A549 (cell line): ENCODE measurements around the gene AP3B1. TPM values are rescaled to one million over a fixed set of nuclear protein-coding genes. Genes with fewer than 3 reads are reported as not detected.

Experiments used
- ATAC-seq, 2 experiments: fragments of 200-7000 bp in 1 of 2; fragments of >200 bp in 1 of 2; cut with Nextera tagmentation in 1 of 2; cut with Tn5 transposase in 1 of 2; 3 replicates each; pipeline versions ENCODE4 v1.8.0 to v1.9.1; 2018 to 2020; ENCODE audit warnings: mild to moderate bottlenecking in 1 of 2, moderate library complexity in 1 of 2
- CTCF ChIA-PET: fragments of 300-600 bp; sonication (Branson Sonifier 250); formaldehyde crosslinking; extraction: SDS; loops from one replicate; lab custom pipeline; 2021; ENCODE audit warnings: antibody characterized with exemption, inconsistent platforms; lab: Yijun Ruan, JAX
- POLR2A ChIA-PET: fragments of 350-600 bp; formaldehyde crosslinking; extraction: SDS; loops from one replicate; lab custom pipeline; 2021; ENCODE audit warnings: antibody characterized with exemption, inconsistent platforms; lab: Yijun Ruan, JAX
- DNase-seq, 2 experiments: peaks; one replicate each; pipeline versions ENCODE4 v3.0.0 to v3.0.0-alpha.2; 2011 to 2016; ENCODE audit warnings: low read depth in 1 of 2, low spot score in 1 of 2
- FAIRE-seq: peaks from 2 replicates; lab custom pipeline; 2011; peaks lifted over from hg19 to GRCh38; lab: Jason Lieb, UNC
- H3K27ac ChIP-seq, 2 experiments: fragments of >200 bp; sonication (Bioruptor Twin); formaldehyde crosslinking; 3 replicates each; pipeline ENCODE4 v1.5.1; 2016 to 2017
- H3K4me1 ChIP-seq: fragments of >200 bp; sonication (Bioruptor Twin); formaldehyde crosslinking; 3 replicates; pipeline ENCODE4 v1.6.1; 2016
- H3K4me2 ChIP-seq: fragments of >200 bp; sonication (Bioruptor Twin); formaldehyde crosslinking; 3 replicates; pipeline ENCODE4 v1.6.1; 2016
- H3K4me3 ChIP-seq: fragments of >200 bp; sonication (Bioruptor Twin); formaldehyde crosslinking; 3 replicates; pipeline ENCODE4 v1.5.1; 2016
- H3K9me3 ChIP-seq: fragments of >200 bp; sonication (Bioruptor Twin); formaldehyde crosslinking; 3 replicates; pipeline ENCODE4 v1.6.1; 2016
- ATOH8 ChIP-seq: fragments of 250-450 bp; sonication (Bioruptor Pico); IDR thresholded peaks from 2 replicates; pipeline ENCODE4 v1.5.0; 2020; ENCODE audit warnings: low read depth, mild to moderate bottlenecking, moderate library complexity
- BCL3 ChIP-seq: fragments of >200 bp; sonication (Bioruptor Twin); formaldehyde crosslinking; IDR thresholded peaks from 3 replicates; pipeline ENCODE4 v1.6.1; 2016
- CBX2 ChIP-seq: fragments of 200-600 bp; sonication (generic); IDR thresholded peaks from 2 replicates; pipeline ENCODE4 v1.6.1; 2016; ENCODE audit warnings: low read depth, mild to moderate bottlenecking, borderline replicate concordance
- CEBPB ChIP-seq, 2 experiments: fragments of >200 bp in 1 of 2; sonication (Bioruptor Twin) in 1 of 2; formaldehyde crosslinking in 1 of 2; IDR thresholded peaks; 2 replicates each; pipeline ENCODE4 v1.6.1; 2012 to 2016
- E2F6 ChIP-seq: IDR thresholded peaks from 2 replicates; pipeline ENCODE4 v1.6.1; 2012; ENCODE audit warnings: low read depth, borderline replicate concordance
- EHF ChIP-seq: fragments of 250-450 bp; sonication (Bioruptor Pico); IDR thresholded peaks from 2 replicates; pipeline ENCODE4 v1.5.0; 2020; ENCODE audit warnings: mild to moderate bottlenecking
- EHMT2 ChIP-seq: fragments of 200-600 bp; sonication (generic); IDR thresholded peaks from 2 replicates; pipeline ENCODE4 v1.6.1; 2016; ENCODE audit warnings: antibody characterized with exemption, low read depth, mild to moderate bottlenecking, moderate library complexity
- EP300 ChIP-seq, 2 experiments: fragments of >200 bp; sonication (Bioruptor Twin); formaldehyde crosslinking; IDR thresholded peaks; 2 replicates in 1 of 2; 3 replicates in 1 of 2; pipeline ENCODE4 v1.6.1; 2016 to 2017
- FOSB ChIP-seq: fragments of 250-450 bp; sonication (Bioruptor Pico); IDR thresholded peaks from 2 replicates; pipeline ENCODE4 v1.5.0; 2020; ENCODE audit warnings: mild to moderate bottlenecking, moderate library complexity
- FOSL2 ChIP-seq, 2 experiments: fragments of 450-650 bp in 1 of 2; fragments of >200 bp in 1 of 2; sonication (Bioruptor Twin) in 1 of 2; formaldehyde crosslinking; IDR thresholded peaks; 2 replicates each; pipeline versions ENCODE4 v1.5.0 to v1.6.1; 2016 to 2020; ENCODE audit warnings: mild to moderate bottlenecking in 1 of 2, moderate library complexity in 1 of 2
- FOXS1 ChIP-seq: fragments of 250-450 bp; sonication (Bioruptor Pico); IDR thresholded peaks from 2 replicates; pipeline ENCODE4 v1.5.0; 2020; ENCODE audit warnings: mild to moderate bottlenecking, moderate library complexity
- HDAC2 ChIP-seq: fragments of 200-600 bp; sonication (generic); IDR thresholded peaks from 2 replicates; pipeline ENCODE4 v1.6.1; 2016
- HEYL ChIP-seq: fragments of 250-450 bp; sonication (Bioruptor Pico); IDR thresholded peaks from 2 replicates; pipeline ENCODE4 v1.8.0; 2021; ENCODE audit warnings: mild to moderate bottlenecking, moderate library complexity
- HOXA7 ChIP-seq: fragments of 250-450 bp; sonication (Bioruptor Pico); IDR thresholded peaks from 2 replicates; pipeline ENCODE4 v1.5.0; 2020; ENCODE audit warnings: mild to moderate bottlenecking, moderate library complexity
- HOXB5 ChIP-seq: fragments of 250-450 bp; sonication (Bioruptor Pico); IDR thresholded peaks from 2 replicates; pipeline ENCODE4 v1.5.0; 2020; ENCODE audit warnings: mild to moderate bottlenecking, moderate library complexity
- JUN ChIP-seq, 2 experiments: fragments of >200 bp; sonication (Bioruptor Twin); formaldehyde crosslinking; IDR thresholded peaks; 2 replicates in 1 of 2; 3 replicates in 1 of 2; pipeline ENCODE4 v1.6.1; 2016 to 2017
- MAFK ChIP-seq: fragments of 450-650 bp; IDR thresholded peaks from 2 replicates; pipeline ENCODE4 v1.6.1; 2014; ENCODE audit not compliant: partially characterized antibody
- MYC ChIP-seq: IDR thresholded peaks from 2 replicates; pipeline ENCODE4 v1.6.1; 2012; ENCODE audit warnings: mild to moderate bottlenecking, inconsistent platforms, low read length, improper control_type of control experiment, borderline replicate concordance
- NFE2L2 ChIP-seq: fragments of 150-350 bp; conservative IDR thresholded peaks from 2 replicates; pipeline ENCODE4 v1.6.1; 2014; ENCODE audit warnings: low read length
- NPAS2 ChIP-seq: fragments of 250-450 bp; sonication (Bioruptor Pico); IDR thresholded peaks from 2 replicates; pipeline ENCODE4 v1.8.0; 2022; ENCODE audit warnings: mild to moderate bottlenecking, moderate library complexity, borderline replicate concordance
- NR3C1 ChIP-seq: fragments of >200 bp; sonication (Bioruptor Twin); formaldehyde crosslinking; IDR thresholded peaks from 3 replicates; pipeline ENCODE4 v1.6.1; 2017
- PHF8 ChIP-seq: fragments of 200-600 bp; sonication (generic); IDR thresholded peaks from 2 replicates; pipeline ENCODE4 v1.6.1; 2016; ENCODE audit warnings: low read depth, mild to moderate bottlenecking, antibody characterized with exemption, moderate library complexity, borderline replicate concordance
- RAD21 ChIP-seq, 2 experiments: fragments of >200 bp in 1 of 2; sonication (Bioruptor Twin) in 1 of 2; formaldehyde crosslinking in 1 of 2; IDR thresholded peaks in 1 of 2; conservative IDR thresholded peaks in 1 of 2; 2 replicates in 1 of 2; 3 replicates in 1 of 2; pipeline ENCODE4 v1.6.1; 2012 to 2018; ENCODE audit warnings: inconsistent platforms in 1 of 2
- RFX5 ChIP-seq: fragments of 450-650 bp; IDR thresholded peaks from 2 replicates; pipeline ENCODE4 v1.7.1; 2014; ENCODE audit warnings: antibody characterized with exemption, mild to moderate bottlenecking, moderate library complexity
- SMC3 ChIP-seq: fragments of >200 bp; sonication (Bioruptor Twin); formaldehyde crosslinking; IDR thresholded peaks from 3 replicates; pipeline ENCODE4 v1.6.1; 2018; ENCODE audit warnings: inconsistent platforms
- TFCP2L1 ChIP-seq: fragments of 250-450 bp; sonication (Bioruptor Pico); IDR thresholded peaks from 2 replicates; pipeline ENCODE4 v1.5.0; 2021; ENCODE audit warnings: mild to moderate bottlenecking
- ZC3H11A ChIP-seq: fragments of 450-650 bp; IDR thresholded peaks from 2 replicates; pipeline ENCODE4 v1.6.1; 2014; ENCODE audit warnings: antibody characterized with exemption, mild to moderate bottlenecking
- ZFP36 ChIP-seq: fragments of 450-650 bp; IDR thresholded peaks from 2 replicates; pipeline ENCODE4 v1.6.1; 2014; ENCODE audit warnings: borderline replicate concordance; ENCODE audit not compliant: partially characterized antibody
- WGBS: methylation state at CpG from one replicate; pipeline ENCODE4 v1.1.6; 2017; ENCODE audit errors: missing lambda C conversion rate; 5-methylcytosine and 5-hydroxymethylcytosine counted together
- polyA plus RNA-seq, 4 experiments: library from polyadenylated mRNA; depleted of rRNA in 3 of 4; stranded (reverse); fragments of >200 nt; fragmentation: RNase III in 1 of 4; extraction: RNeasy Plus Mini Kit Qiagen cat#74134 plus additional on column Dnase treatment in 1 of 4; gene quantifications; 2 replicates in 3 of 4; 3 replicates in 1 of 4; pipeline ENCODE4 v1.2.3, GENCODE V29; 2011 to 2017

AP3B1 gene
- polyA plus RNA-seq, 2 of the 4 experiments (the other 2 are of a cell fraction): 52.4 to 70.5 TPM

- CTCF ChIA-PET: interaction anchor here (6.8 kb wide), 1 partner anchor 118 kb away, joined by 24 read pairs; no protein-coding TSS in a partner anchor
Measured at GRCh38 chr5:77986261-77986660, 308.2 kb downstream of the AP3B1 start.

GRCh38 chr5:77985247-77985646 is 309.3 kb downstream of the AP3B1 start:
- Histone ChIP-seq H3K27ac (no peak overlapping the region), H3K4me2 (no peak overlapping the region), H3K9me3 (no peaks in the 10 kb centered on the region)
- no peak for DNase-seq
- no peak for TF ChIP-seq PHF8
- no peak for TF ChIP-seq MYC
- no peak for TF ChIP-seq CBX2
- TF ChIP-seq EHMT2: no peak
- no peak for TF ChIP-seq ZC3H11A
- no peak for TF ChIP-seq ZFP36
- no peak for TF ChIP-seq FOXS1 (CRISPR knock-in tag)
- TF ChIP-seq HDAC2: no peak
- no peak for TF ChIP-seq JUN (IDR thresholded peaks at IDR 0.05)
- TF ChIP-seq MAFK: no peak
- TF ChIP-seq NPAS2 (CRISPR knock-in tag): no peak
- no peak for TF ChIP-seq ATOH8 (CRISPR knock-in tag)
- TF ChIP-seq, all 56 proteins: peak for 0
- WGBS: 57% methylated on average over 1 of the region's 3 CpGs
- CTCF ChIA-PET: interaction anchor here (1.0 to 6.8 kb wide), 3 partner anchors 23 to 425 kb away, joined by 4 to 24 read pairs (median 5); no protein-coding TSS in a partner anchor
- POLR2A ChIA-PET: no interaction called here
- ATAC-seq (no peak), FAIRE-seq (no peak)
- Histone ChIP-seq H3K4me1 (0 out of 3 replicates have a peak, but pooled peaks cover 4% of the 10 kb centered on the region), H3K4me3 (no peak overlapping the region)

More at GRCh38 chr5:77986261-77986660, 308.2 kb downstream of the AP3B1 start:
- Histone ChIP-seq H3K4me1 (0 out of 3 replicates have a peak, but pooled peaks cover 5% of the 10 kb centered on the region), H3K4me2 (no peak overlapping the region), H3K4me3 (no peak overlapping the region), H3K27ac (no peak overlapping the region), H3K9me3 (no peaks in the 10 kb centered on the region)
- POLR2A ChIA-PET: interaction anchor here (0.6 kb wide), 1 partner anchor 90 kb away, joined by 3 read pairs; no protein-coding TSS in a partner anchor
- FAIRE-seq (no peak), ATAC-seq (peak in 1 of 2 experiments; percentile 24; a peak in 1 of 6 replicates), DNase-seq (no peak)
- 87% methylated on average over 6 of the region's 6 CpGs for WGBS
- TF ChIP-seq EHF (no peak), SMC3 (0 out of 3 replicates have a peak, but pooled peaks have one; percentile 14), RAD21 (conservative IDR thresholded peaks at IDR 0.05 in 1 of 2, IDR thresholded peaks at IDR 0.05 in 1 of 2) (peak in 1 of 2 experiments; percentile 12; a peak in 1 of 5 replicates)

GRCh38 chr5:77984587-77984986 is 309.9 kb downstream of the AP3B1 start:
- POLR2A ChIA-PET: no interaction called here
- DNase-seq: no peak
- no peak overlapping the region for H3K27ac ChIP-seq
- TF ChIP-seq HEYL (CRISPR knock-in tag) (no peak), HOXB5 (CRISPR knock-in tag) (no peak), EP300 (IDR thresholded peaks at IDR 0.05) (no peak), EHF (no peak), RFX5 (no peak), BCL3 (no peak), FOSB (no peak), E2F6 (no peak), FOSL2 (IDR thresholded peaks at IDR 0.05) (no peak), FOSL2 (CRISPR knock-in tag; IDR thresholded peaks at IDR 0.05) (no peak), FOXS1 (CRISPR knock-in tag) (no peak), HOXA7 (CRISPR knock-in tag) (no peak), TFCP2L1 (no peak), CEBPB (IDR thresholded peaks at IDR 0.05) (no peak), NFE2L2 (no peak), NR3C1 (no peak)
- TF ChIP-seq, all 56 proteins: peak for 0
- CTCF ChIA-PET: interaction anchor here (1.6 to 6.8 kb wide), 2 partner anchors 24 to 117 kb away, joined by 4 to 24 read pairs; no protein-coding TSS in a partner anchor
- no peak for FAIRE-seq
- Histone ChIP-seq H3K9me3 (no peaks in the 10 kb centered on the region), H3K4me2 (no peak overlapping the region), H3K4me1 (no peaks in the 10 kb centered on the region), H3K4me3 (no peak overlapping the region)
- WGBS: 86% methylated on average over 11 of the region's 11 CpGs
- ATAC-seq: peak in 1 of 2 experiments; percentile 15; a peak in 1 of 6 replicates
